ENCODE results near the gene COL20A1. TPM values are rescaled to one million over a fixed set of nuclear protein-coding genes. Genes with fewer than 3 reads are reported as not detected.

Gene COL20A1
- total RNA-seq: not detected in 2 replicates

DNA sequence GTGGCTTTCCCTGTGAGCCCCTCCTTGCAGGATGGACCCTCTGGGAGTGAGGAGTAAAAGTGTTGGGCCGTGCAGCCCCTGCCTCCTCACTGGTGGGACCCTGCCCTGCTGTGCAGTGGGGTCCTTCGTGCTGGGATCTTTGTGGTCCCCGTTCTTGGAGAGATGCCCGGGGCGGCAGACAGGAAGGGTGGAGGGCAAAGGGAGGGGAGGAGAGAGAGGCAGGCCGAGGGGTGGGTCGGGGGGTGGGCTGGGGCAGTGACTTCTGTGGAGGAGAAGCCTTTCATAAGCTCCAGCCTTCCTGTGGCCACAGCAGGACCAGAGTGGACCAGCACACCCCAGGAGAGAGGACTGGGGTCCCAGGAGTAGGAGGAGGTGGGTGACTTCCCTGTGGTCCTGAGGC, at the start of gene COL20A1:
TSS of gene COL20A1 (plus strand) at position 283 of the 400 bp plus-strand sequence. CDS start 1,922 bp downstream, outside the sequence.

DNA sequence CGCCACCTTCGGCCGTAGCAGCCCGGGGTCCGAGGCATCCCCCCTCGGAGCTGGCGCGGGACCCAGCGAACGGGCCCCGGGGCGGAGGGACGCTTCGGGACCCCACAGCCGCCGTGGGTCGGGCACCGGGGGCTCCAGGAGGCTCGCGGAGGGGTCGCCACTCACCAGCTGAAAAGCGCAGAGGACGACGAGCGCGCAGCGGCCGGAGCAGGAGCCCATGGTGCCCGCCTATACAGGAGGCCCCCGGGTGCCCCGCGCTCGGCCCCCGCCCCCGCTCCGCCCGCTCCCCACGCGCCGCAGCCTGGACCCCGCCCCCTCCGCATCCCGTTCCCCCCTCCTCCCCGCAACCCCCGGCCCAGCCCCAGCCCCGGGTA, 38.8 kb upstream of the COL20A1 start, which contains the start of gene NKAIN4:
TSS of gene NKAIN4 (minus strand) at position 232 of the 374 bp plus-strand sequence. CDS start at position 219, 13 bp downstream.

GRCh38 chr20:63272105-63273058, 20.6 kb upstream of the COL20A1 start, which contains the start of gene ARFGAP1:
ARFGAP1 (plus strand) TSS chr20:63272813; CDS start chr20:63275581, 2,768 bp downstream.

DNA sequence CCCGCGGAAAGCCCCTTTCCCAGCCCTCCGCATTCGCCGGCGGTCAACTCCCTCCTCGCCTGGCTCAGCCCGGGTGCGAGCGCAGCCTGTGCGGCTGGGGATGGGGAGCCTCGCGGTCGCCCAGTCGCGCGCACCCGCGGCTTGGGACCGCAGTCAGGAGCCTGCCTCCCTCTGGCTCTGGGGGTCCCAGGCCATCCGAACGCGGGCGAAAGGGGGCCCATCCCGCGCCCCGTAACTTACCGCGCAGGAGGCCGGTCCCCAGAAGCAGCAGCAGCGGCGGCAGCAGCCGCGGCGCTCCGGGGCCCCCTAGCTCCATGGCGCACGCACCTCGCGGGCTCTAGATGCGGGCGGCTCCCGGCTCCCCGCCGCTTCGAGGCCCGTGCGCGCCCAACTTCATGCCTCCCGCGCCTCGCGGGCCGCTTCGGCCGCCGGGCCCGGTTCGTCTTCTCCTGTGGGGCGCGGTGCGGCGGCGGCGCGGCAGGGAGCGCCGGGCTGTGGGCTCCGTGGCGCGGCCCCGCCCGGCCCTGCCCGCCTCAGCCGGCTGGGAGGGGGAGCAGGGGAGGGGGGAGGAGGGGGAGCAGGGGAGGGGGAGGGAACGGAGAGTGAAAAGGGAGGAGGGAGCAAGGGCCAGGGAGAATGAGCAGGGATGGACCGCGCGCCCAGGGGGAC, 68.0 kb downstream of the COL20A1 start, which contains the start of gene CHRNA4:
TSS of gene CHRNA4 (minus strand) at position 500 of the 669 bp plus-strand sequence. CDS start at position 316, 184 bp downstream.

Other genes with a start within 250 kb of the COL20A1 start
- 15.6 and 19.8 TPM in 2 replicates for gene YTHDF1, start 77.1 kb upstream of the COL20A1 start, total RNA-seq
- gene BIRC7, start 57.3 kb upstream of the COL20A1 start, total RNA-seq: not detected in 2 replicates
- gene NKAIN4, start 38.7 kb upstream of the COL20A1 start, total RNA-seq: not detected in 2 replicates
- gene ARFGAP1, start 20.4 kb upstream of the COL20A1 start, total RNA-seq: 108 and 118 TPM in 2 replicates
- not detected in 2 replicates for gene CHRNA4, start 68.2 kb downstream of the COL20A1 start, total RNA-seq
- gene KCNQ2, start 179.5 kb downstream of the COL20A1 start, total RNA-seq: 1.4 TPM in 1 of 2 replicates, not detected in the other
- 0.58 TPM in 1 of 2 replicates, not detected in the other for gene EEF1A2, start 205.9 kb downstream of the COL20A1 start, total RNA-seq
- 133 and 178 TPM in 2 replicates for gene PPDPF, start 227.6 kb downstream of the COL20A1 start, total RNA-seq
- not detected in 2 replicates for gene PTK6, start 244.2 kb downstream of the COL20A1 start, total RNA-seq